Caki2 (cell line): ENCODE results near the gene CCDC63. TPM values are rescaled to one million over a fixed set of nuclear protein-coding genes. Genes with fewer than 3 reads are reported as not detected.

Source experiments
- DNase-seq: peaks from one replicate; pipeline ENCODE4 v3.0.0-alpha.2; 2015; ENCODE audit warnings: low read depth
- in situ Hi-C: cut with HindIII; loops from 2 replicates; pipeline ENCODE4 v1.10.0; 2016; ENCODE audit warnings: low sequenced_read_pairs, low pct_unique_long_range_greater_than_20kb, mixed read lengths
- total RNA-seq: library from RNA; depleted of rRNA; stranded (reverse); fragments of >200 nt; shearing (Covaris generic); gene quantifications from 2 replicates; pipeline ENCODE4 v1.2.3, GENCODE V29; 2014; ENCODE audit warnings: low replicate concordance; rRNA removed

The CCDC63 gene
- total RNA-seq = not detected in 2 replicates

DNA sequence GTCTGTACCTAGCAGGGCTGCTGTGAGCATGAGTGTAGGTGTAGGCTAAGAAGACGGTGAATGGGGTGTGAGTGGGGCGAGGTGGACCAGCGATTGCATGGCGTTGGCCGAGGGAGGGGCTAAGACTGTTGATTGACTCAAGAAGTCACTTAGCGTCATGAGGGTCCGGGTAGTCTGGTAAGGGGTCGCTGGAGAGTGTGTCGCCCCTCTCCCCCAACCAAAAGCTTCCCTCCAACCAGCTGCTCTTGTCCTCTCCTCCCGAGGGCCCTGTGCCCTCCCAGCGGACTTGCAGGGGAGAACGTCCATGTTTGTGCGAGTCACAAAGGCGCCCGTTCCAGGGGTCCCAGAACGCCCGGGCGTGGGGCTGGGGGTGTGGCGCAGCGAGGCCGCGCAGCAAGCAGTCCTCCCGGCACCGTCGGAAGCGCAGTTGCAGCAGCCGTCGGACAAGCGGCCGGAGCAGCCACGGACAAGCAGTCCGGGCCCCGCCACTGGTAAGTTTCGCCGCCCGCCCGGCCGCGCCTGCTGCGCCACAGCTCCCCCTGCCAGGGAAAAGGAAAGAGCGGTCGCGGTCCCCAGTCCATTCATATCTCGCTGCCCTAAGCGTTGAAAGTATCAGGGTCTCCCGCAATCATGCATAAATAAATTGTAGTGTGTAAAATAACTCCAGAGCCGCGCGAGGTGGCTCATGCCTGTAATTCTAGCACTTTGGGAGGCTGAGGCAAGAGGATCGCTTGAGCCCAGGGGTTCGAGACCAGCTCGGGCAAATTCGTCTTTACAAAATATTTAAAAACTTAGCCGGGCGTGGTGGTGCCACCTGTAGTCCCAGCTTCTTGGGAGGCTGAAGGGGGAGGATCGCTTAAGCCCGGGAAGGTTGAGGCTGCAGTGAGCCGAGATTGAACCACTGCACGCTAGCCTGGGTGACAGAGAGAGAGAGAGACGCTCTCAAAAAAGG, at the start of gene CCDC63:
Gene CCDC63 (plus strand): TSS at position 373 of the 952 bp plus-strand sequence. CDS start 5,968 bp downstream, outside the sequence.
- in situ Hi-C loops = no loop called here
- DNase-seq = no peak

- in situ Hi-C loops = no loop called here
- no peak for DNase-seq
Observed at GRCh38 chr12:110798461-110798860, 48.3 kb upstream of the CCDC63 start.

DNA sequence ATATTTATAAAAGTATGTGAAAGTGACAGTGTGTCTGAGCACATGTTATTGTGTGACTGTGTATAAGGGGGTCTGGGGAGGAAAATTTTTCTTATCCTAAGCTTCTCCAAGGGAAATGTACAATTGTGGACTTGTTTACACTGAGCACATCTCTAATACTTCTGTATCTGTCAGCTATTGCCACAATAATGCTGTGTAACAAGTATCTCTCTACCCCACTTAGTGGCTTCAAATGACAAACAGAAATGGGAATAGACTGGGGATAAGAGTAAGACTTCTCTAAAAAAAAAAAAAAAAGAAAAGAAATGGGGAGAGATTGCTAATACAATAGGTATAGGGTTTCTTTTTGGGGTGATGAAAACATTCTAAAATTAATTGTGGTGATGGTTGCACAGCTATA, 44.3 kb upstream of the CCDC63 start:
- DNase-seq = no peak
- in situ Hi-C loops = no loop called here

- no peak for DNase-seq
- in situ Hi-C loops = no loop called here
Observed at GRCh38 chr12:110804406-110804805, 42.4 kb upstream of the CCDC63 start.

GRCh38 chr12:110807640-110808039, 39.1 kb upstream of the CCDC63 start:
- in situ Hi-C loops = no loop called here
- no peak for DNase-seq

GRCh38 chr12:110809149-110809548, 37.6 kb upstream of the CCDC63 start:
- in situ Hi-C loops = no loop called here
- DNase-seq = no peak

- in situ Hi-C loops = no loop called here
- no peak for DNase-seq
Observed at GRCh38 chr12:110811972-110812371, 34.8 kb upstream of the CCDC63 start.

DNA sequence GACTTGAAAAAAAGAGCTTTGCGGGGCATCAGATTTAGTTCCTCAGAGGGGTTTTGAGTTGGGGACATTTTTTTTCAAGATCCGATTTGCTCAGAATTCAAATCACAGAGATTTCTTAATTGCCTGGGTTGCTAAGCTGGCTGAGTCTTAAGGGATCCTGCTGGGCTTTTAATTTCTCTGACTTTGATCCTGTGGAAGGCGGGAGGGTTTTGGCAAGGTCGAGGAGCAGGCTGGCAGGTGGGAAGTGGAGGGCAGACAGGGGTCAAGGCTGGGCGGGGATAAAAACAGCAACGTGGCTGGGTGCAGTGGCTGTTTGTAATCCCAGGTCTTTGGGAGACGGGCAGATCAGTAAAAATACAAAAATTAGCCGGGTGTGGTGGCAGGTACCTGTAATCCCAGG, 33.5 kb upstream of the CCDC63 start:
- DNase-seq = no peak
- in situ Hi-C loops = no loop called here

GRCh38 chr12:110813756-110814155, 33.0 kb upstream of the CCDC63 start:
- in situ Hi-C loops = no loop called here
- no peak for DNase-seq

DNA sequence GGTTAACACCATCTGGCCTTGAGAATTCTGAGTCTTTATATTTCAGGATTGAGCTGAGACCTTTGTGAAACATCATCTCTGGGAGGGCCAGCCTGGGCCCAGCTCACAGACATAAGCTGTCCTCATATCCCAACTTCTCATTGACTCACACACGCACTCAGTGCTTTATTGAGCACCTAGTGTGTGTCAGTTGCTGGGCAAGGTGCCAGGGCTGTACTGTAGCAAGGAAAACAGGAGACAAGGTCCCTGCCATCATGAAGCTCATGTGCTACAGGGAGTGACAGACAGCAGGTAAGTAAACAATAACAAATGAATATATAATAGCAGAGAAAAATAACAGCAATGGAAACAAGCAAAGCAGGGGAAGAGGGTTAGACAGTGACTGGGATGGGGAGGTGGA, 30.5 kb upstream of the CCDC63 start:
- DNase-seq = no peak
- in situ Hi-C loops = no loop called here

GRCh38 chr12:110816779-110817178, 30.0 kb upstream of the CCDC63 start:
- in situ Hi-C loops = no loop called here
- DNase-seq = no peak

- in situ Hi-C loops = no loop called here
- DNase-seq = no peak
Observed at GRCh38 chr12:110818511-110818910, 28.3 kb upstream of the CCDC63 start.

GRCh38 chr12:110819150-110819549, 27.6 kb upstream of the CCDC63 start:
- in situ Hi-C loops = no loop called here
- DNase-seq = no peak

DNA sequence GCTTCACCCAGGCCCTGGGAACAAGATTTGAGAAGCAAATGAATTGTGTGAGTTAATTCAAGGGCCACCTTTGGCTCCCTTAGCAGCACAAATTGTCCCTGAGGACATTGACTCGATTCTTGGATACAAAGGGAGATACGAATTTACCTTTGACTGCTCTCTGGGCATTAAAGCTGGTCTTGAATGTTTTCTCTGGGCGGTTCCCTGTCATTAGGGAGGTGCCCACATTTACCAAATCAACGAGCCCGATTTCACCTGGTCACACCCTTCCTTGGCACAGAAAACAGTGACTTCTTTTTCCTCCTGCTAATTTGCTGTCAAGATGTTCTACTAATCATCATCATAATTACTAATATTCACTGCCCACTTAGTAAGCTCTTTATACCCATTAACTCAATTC, 27.1 kb upstream of the CCDC63 start:
- in situ Hi-C loops = no loop called here

DNA sequence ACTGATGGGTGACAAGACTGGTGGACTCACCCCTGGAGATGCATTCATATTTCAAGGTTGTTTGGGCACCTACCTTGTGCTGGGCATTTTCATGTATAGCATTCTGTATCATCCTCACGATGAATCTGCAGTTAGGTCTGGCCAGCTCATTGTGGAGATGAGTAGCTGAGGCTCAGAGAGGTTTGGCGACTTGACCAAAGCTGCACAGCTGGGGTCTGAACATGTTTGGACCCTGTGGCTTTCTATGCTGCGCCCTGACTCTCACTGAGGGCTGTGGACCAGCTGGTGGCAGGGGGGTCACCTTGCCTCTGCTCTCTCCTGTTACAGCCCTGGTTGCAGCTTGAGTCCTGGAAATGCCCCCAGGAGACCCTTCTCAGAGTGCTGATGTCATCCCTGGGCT, 24.9 kb upstream of the CCDC63 start:
- no peak for DNase-seq
- in situ Hi-C loops = no loop called here

More for the DNA sequence above, 27.1 kb upstream of the CCDC63 start:
- DNase-seq = no peak

DNA sequence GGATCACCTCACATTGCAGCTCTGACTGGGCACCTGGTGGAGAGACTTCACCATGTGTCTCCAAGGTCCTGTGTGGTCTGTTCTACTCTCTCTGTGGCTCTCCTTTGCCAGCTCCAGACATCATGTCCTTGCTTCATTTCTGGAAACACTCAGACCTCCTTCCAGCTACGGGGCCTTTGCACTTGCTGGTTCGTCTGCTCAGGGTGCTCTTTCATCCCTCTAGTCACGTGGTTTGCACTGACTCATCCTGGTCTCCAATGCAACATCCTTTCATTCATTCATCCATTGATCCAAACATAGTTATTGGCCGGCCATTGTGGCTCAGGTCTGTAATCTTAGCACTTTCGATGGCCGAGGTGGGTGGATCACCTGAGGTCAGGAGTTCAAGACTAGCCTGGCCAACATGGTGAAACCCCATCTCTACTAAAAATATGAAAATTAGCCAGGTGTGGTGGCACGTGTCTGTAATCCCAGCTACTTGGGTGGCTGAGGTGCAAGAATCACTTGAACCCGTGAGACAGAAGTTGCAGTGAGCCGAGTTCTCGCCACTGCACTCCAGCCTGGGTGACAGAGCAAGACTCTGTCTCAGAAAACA, 23.9 kb upstream of the CCDC63 start:
- in situ Hi-C loops = no loop called here
- DNase-seq = no peak

DNA sequence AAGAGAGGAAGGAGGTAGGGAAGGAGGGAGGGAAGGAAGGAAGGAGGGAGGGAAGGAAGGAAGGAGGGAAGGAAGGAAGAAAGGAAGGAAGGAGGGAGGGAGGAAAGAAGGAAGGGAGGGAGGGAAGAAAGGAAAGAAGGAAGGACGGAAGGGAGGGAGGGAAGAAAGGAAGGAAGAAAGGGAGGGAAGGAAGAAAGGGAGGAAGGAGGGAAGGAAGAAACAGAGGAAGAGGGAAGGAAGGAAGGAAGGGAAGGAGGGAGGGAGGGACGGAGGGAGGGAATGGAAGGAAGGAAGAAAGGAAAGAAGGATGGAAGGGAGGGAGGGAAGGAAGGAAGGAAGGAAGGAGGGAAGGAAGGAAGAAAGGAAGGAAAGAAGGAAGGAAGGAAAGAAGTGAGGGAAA, 22.4 kb upstream of the CCDC63 start:
- in situ Hi-C loops = no loop called here

DNA sequence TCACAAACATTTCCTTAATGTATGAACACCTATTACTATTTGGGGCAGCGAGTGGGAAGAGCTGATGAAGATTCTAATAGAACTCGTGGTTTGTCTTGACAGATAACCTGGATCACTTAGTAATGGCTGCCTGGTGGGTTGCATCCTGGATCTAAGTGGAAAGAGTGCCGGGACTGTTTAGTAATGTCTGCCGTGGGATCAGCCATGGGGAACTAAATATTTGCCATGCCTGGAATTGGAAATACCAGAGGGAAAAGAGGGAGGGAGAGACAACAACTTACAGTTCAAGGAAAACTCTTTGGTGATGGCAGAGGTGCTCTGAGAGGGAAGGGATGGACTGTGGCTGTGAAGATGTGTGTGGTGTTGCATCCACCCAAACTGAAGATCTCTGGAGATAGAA, 21.3 kb upstream of the CCDC63 start:
- in situ Hi-C loops = no loop called here
- DNase-seq = no peak

More for the DNA sequence above, 22.4 kb upstream of the CCDC63 start:
- no peak for DNase-seq

- DNase-seq = peak; percentile 49
Observed at GRCh38 chr12:110826592-110827200, 20.1 kb upstream of the CCDC63 start.

More at GRCh38 chr12:110826592-110827200, 20.1 kb upstream of the CCDC63 start:
- in situ Hi-C loops = no loop called here
